Measurements from ENCODE around the gene GDF10. TPM values are rescaled to one million over a fixed set of nuclear protein-coding genes. Genes with fewer than 3 reads are reported as not detected.

The GDF10 gene
- total and polyA plus RNA-seq, 10 of the 15 experiments (the other 5 are each of a cell fraction or from before 2014, with no cell fraction given): not detected

GRCh38 chr10:47294057-47294456, 5.9 kb upstream of the GDF10 start:
- no peak for TF ChIP-seq ZZZ3 (IDR thresholded peaks at IDR 0.05; ENCODE audit: control insufficient read depth, insufficient read length, low read depth)
- TF ChIP-seq CHD4 (IDR thresholded peaks at IDR 0.05): no peak
- TF ChIP-seq DPF2 (IDR thresholded peaks at IDR 0.05): no peak
- TF ChIP-seq SREBF1 (IDR thresholded peaks at IDR 0.05; ENCODE audit: low read length): no peak
- no peak for TF ChIP-seq USF1 (IDR thresholded peaks at IDR 0.05; ENCODE audit: borderline replicate concordance, extremely low read length, insufficient read depth, low read depth, low read length)
- no peak for TF ChIP-seq SUZ12 (IDR thresholded peaks at IDR 0.05; ENCODE audit: unreplicated experiment)
- no peak for TF ChIP-seq GATAD2B (conservative IDR thresholded peaks at IDR 0.05; ENCODE audit: low read depth)
- TF ChIP-seq STAT1 (conservative IDR thresholded peaks at IDR 0.05): no peak
- no peak for TF ChIP-seq TARDBP (IDR thresholded peaks at IDR 0.05; ENCODE audit: borderline replicate concordance)
- TF ChIP-seq PBX3 (IDR thresholded peaks at IDR 0.05; ENCODE audit: insufficient replicate concordance, low read depth, low read length): no peak
- TF ChIP-seq TCF3 (IDR thresholded peaks at IDR 0.05; ENCODE audit: borderline replicate concordance, insufficient read depth, low read depth, low read length): no peak
- TF ChIP-seq ETV6 (conservative IDR thresholded peaks at IDR 0.05 in 1 of 2, IDR thresholded peaks at IDR 0.05 in 1 of 2; ENCODE audit: borderline replicate concordance in 1 of 2, low read depth in 1 of 2): no peak
- no peak for TF ChIP-seq CBX5 (IDR thresholded peaks at IDR 0.05; ENCODE audit: low read depth)
- TF ChIP-seq FOS (IDR thresholded peaks at IDR 0.05; ENCODE audit: borderline replicate concordance, extremely low read depth, insufficient read length): no peak
- no peak for TF ChIP-seq HDGF (IDR thresholded peaks at IDR 0.05)
- no peak for TF ChIP-seq ZBTB40 (IDR thresholded peaks at IDR 0.05; ENCODE audit: borderline replicate concordance)
- TF ChIP-seq HDAC6 (IDR thresholded peaks at IDR 0.05; ENCODE audit: unreplicated experiment): no peak
- TF ChIP-seq BRCA1 (IDR thresholded peaks at IDR 0.05; ENCODE audit: low read depth, low read length): no peak
- Histone ChIP-seq H2AFZ (ENCODE audit: control insufficient read depth, low read depth, low read length) (no peak overlapping the region), H4K20me1 (ENCODE audit: control insufficient read depth, insufficient read depth) (no peaks in the 10 kb centered on the region), H3K4me3 (no peak overlapping the region), H3K9me3 (replicated peaks; ENCODE audit: control insufficient read depth, insufficient read depth, low read length) (no peaks in the 10 kb centered on the region), H3K36me3 (ENCODE audit: control insufficient read depth in 2 of 2, insufficient read depth in 2 of 2, low read length in 1 of 2) (no peaks in the 10 kb centered on the region), H3K9ac (ENCODE audit: control insufficient read depth, insufficient read depth, low read length) (no peak overlapping the region), H3K79me2 (ENCODE audit: control insufficient read depth, insufficient read depth, low read length) (no peaks in the 10 kb centered on the region), H3K4me2 (ENCODE audit: control insufficient read depth, insufficient read depth) (no peak overlapping the region), H3K4me1 (ENCODE audit: control insufficient read depth, insufficient read depth, low read length) (no peaks in the 10 kb centered on the region), H3K27ac (ENCODE audit: control insufficient read depth, insufficient read depth) (no peak overlapping the region), H3K27me3 (replicated peaks in 1 of 2; ENCODE audit: control insufficient read depth in 2 of 2, insufficient read depth in 2 of 2, low read length in 1 of 2) (peaks cover 0 to 5% of the 10 kb centered on the region in 2 experiments; a peak in 2 of 4 replicates)
- ATAC-seq (no peak), DNase-seq (ENCODE audit: low read depth, low spot score) (no peak), FAIRE-seq (no peak)
- WGBS (ENCODE audit: insufficient coverage, insufficient replicate concordance, low lambda C conversion rate, missing lambda C conversion rate): 58% methylated on average over 9 of the region's 9 CpGs
- ChIA-PET POLR2A (no interaction called here), CTCF (no interaction called here), SMC1A (ENCODE audit: uncharacterized antibody, unreplicated experiment) (interaction anchor here (0.9 to 1.2 kb wide), 2 partner anchors 24 to 34 kb away, joined by 3 read pairs; no protein-coding TSS in a partner anchor), RAD21 (ENCODE audit: unreplicated experiment) (no interaction called here)
- BruUV-seq (replicated peaks): no TSS peak
- in situ Hi-C loops (cut with MboI): no loop called here
- intact Hi-C loops (cut with micrococcal nuclease; ENCODE audit: unreplicated experiment): no loop called here
